Measurements from ENCODE around the gene MED6.

The MED6 gene

GRCh38 chr14:70602254-70602653 is 1.8 kb upstream of the MED6 start:
- H3K27ac ChIP-seq (ENCODE audit: low read depth, low read length), result no peak overlapping the region
- no peaks in the 10 kb centered on the region for H3K9me2 ChIP-seq (replicated peaks; ENCODE audit: control insufficient read depth, low read length)
- H3K4me2 ChIP-seq (ENCODE audit: low read length), result peak overlapping the region; percentile 88
- peaks cover 9% of the 10 kb centered on the region; the same call in 1 of the 2 replicates for H3F3A ChIP-seq (ENCODE audit: control insufficient read depth, insufficient read depth)
- no peaks in the 10 kb centered on the region for H4K20me1 ChIP-seq (ENCODE audit: control insufficient read depth, insufficient read depth, low read depth, low read length)
- H3K36me3 ChIP-seq (ENCODE audit: control insufficient read depth, low read length), result peaks cover 5% of the 10 kb centered on the region
- peaks cover 33% of the 10 kb centered on the region for H3K79me2 ChIP-seq (ENCODE audit: control insufficient read depth, low read length)
- no peak for TF ChIP-seq EZH2phosphoT487 (IDR thresholded peaks at IDR 0.05; ENCODE audit: borderline replicate concordance, low read length)
- no peak for TF ChIP-seq CTCF (IDR thresholded peaks at IDR 0.05; ENCODE audit: low read depth, low read length, poor library complexity, severe bottlenecking)
- peaks cover 32% of the 10 kb centered on the region for H3K4me1 ChIP-seq (ENCODE audit: control insufficient read depth, low read length)
- H3K9me3 ChIP-seq (ENCODE audit: control insufficient read depth, insufficient read depth, low read length), result no peaks in the 10 kb centered on the region
- no peak overlapping the region for H3K4me3 ChIP-seq (ENCODE audit: low read length)
- no peaks in the 10 kb centered on the region for H3K27me3 ChIP-seq (ENCODE audit: control insufficient read depth, low read length)

- Histone ChIP-seq H3K27me3 (ENCODE audit: control insufficient read depth, low read length) (no peaks in the 10 kb centered on the region), H3K27ac (ENCODE audit: low read depth, low read length) (peak overlapping the region; percentile 42), H3K79me2 (ENCODE audit: control insufficient read depth, low read length) (peaks cover 44% of the 10 kb centered on the region), H3K4me2 (ENCODE audit: low read length) (peak overlapping the region; percentile 88), H3K9me2 (replicated peaks; ENCODE audit: control insufficient read depth, low read length) (no peaks in the 10 kb centered on the region), H4K20me1 (ENCODE audit: control insufficient read depth, insufficient read depth, low read depth, low read length) (no peaks in the 10 kb centered on the region), H3K36me3 (ENCODE audit: control insufficient read depth, low read length) (peaks cover 10% of the 10 kb centered on the region), H3K4me1 (ENCODE audit: control insufficient read depth, low read length) (peaks cover 32% of the 10 kb centered on the region), H3F3A (ENCODE audit: control insufficient read depth, insufficient read depth) (peaks cover 9% of the 10 kb centered on the region; the same call in 1 of the 2 replicates), H3K4me3 (ENCODE audit: low read length) (peak overlapping the region; percentile 78), H3K9me3 (ENCODE audit: control insufficient read depth, insufficient read depth, low read length) (no peaks in the 10 kb centered on the region)
- TF ChIP-seq CTCF (IDR thresholded peaks at IDR 0.05; ENCODE audit: low read depth, low read length, poor library complexity, severe bottlenecking) (no peak), EZH2phosphoT487 (IDR thresholded peaks at IDR 0.05; ENCODE audit: borderline replicate concordance, low read length) (no peak)
Measured at GRCh38 chr14:70601162-70601561, 707 bp upstream of the MED6 start.

GRCh38 chr14:70599345-70599744 is 1.1 kb downstream of the MED6 start:
- Histone ChIP-seq H3K27ac (ENCODE audit: low read depth, low read length) (no peak overlapping the region), H3K9me2 (replicated peaks; ENCODE audit: control insufficient read depth, low read length) (no peaks in the 10 kb centered on the region), H3K9me3 (ENCODE audit: control insufficient read depth, insufficient read depth, low read length) (no peaks in the 10 kb centered on the region), H3F3A (ENCODE audit: control insufficient read depth, insufficient read depth) (peaks cover 8% of the 10 kb centered on the region; the same call in 1 of the 2 replicates), H3K79me2 (ENCODE audit: control insufficient read depth, low read length) (peaks cover 58% of the 10 kb centered on the region), H3K4me2 (ENCODE audit: low read length) (peak overlapping the region; percentile 92), H4K20me1 (ENCODE audit: control insufficient read depth, insufficient read depth, low read depth, low read length) (no peaks in the 10 kb centered on the region), H3K27me3 (ENCODE audit: control insufficient read depth, low read length) (no peaks in the 10 kb centered on the region), H3K36me3 (ENCODE audit: control insufficient read depth, low read length) (peaks cover 29% of the 10 kb centered on the region), H3K4me1 (ENCODE audit: control insufficient read depth, low read length) (peaks cover 32% of the 10 kb centered on the region), H3K4me3 (ENCODE audit: low read length) (peak overlapping the region; percentile 97)
- TF ChIP-seq EZH2phosphoT487 (IDR thresholded peaks at IDR 0.05; ENCODE audit: borderline replicate concordance, low read length) (no peak), CTCF (IDR thresholded peaks at IDR 0.05; ENCODE audit: low read depth, low read length, poor library complexity, severe bottlenecking) (no peak)

All from DOHH2 (cell line).